OCI-LY3 (cell line): ENCODE results near the gene PRKCE.

Experiments
- H2AFZ ChIP-seq: fragments of 200-600, 300-600 bp; shearing (Covaris generic); 2 replicates; pipeline ENCODE4 v1.6.0; 2014; ENCODE audit warnings: antibody characterized with exemption, low read depth, low read length
- H3K27ac ChIP-seq: fragments of 200-600, 300-600 bp; sonication (generic); 2 replicates; pipeline ENCODE4 v1.5.1; 2014; ENCODE audit warnings: mild to moderate bottlenecking, low read length, moderate library complexity, mixed read lengths
- H3K27me3 ChIP-seq: fragments of 200-600, 300-600 bp; sonication (generic); 2 replicates; pipeline ENCODE4 v1.6.1; 2014; ENCODE audit warnings: low read depth, low read length, mixed read lengths
- H3K36me3 ChIP-seq: fragments of 200-600, 300-600 bp; sonication (generic); replicated peaks from 2 replicates; pipeline ENCODE3; 2014; ENCODE audit warnings: low read depth, low read length, mixed read lengths
- H3K4me1 ChIP-seq: fragments of 300-600, 200-600 bp; sonication (generic); 2 replicates; pipeline ENCODE4 v1.6.1; 2014; ENCODE audit warnings: low read length, mixed read lengths
- H3K4me2 ChIP-seq: fragments of 200-600, 300-600 bp; sonication (generic); 2 replicates; pipeline ENCODE4 v1.6.1; 2014; ENCODE audit warnings: low read length, mixed read lengths
- H3K4me3 ChIP-seq: fragments of 300-600, 200-600 bp; sonication (generic); 2 replicates; pipeline ENCODE4 v1.5.1; 2014; ENCODE audit warnings: antibody characterized with exemption, mild to moderate bottlenecking, low read length, moderate library complexity
- H3K79me2 ChIP-seq: fragments of 300-600, 200-600 bp; shearing (Covaris generic); 2 replicates; pipeline ENCODE4 v1.6.1; 2014; ENCODE audit warnings: mild to moderate bottlenecking, low read length, mixed read lengths
- H3K9ac ChIP-seq: fragments of 300-600, 200-600 bp; shearing (Covaris generic); 2 replicates; pipeline ENCODE4 v1.6.0; 2014; ENCODE audit warnings: mild to moderate bottlenecking, low read length, moderate library complexity
- H3K9me3 ChIP-seq: fragments of 200-600, 300-600 bp; shearing (Covaris generic); 2 replicates; pipeline ENCODE4 v1.6.1; 2014; ENCODE audit warnings: low read length, mixed read lengths; ENCODE audit not compliant: insufficient read depth
- H4K20me1 ChIP-seq: fragments of 200-600, 300-600 bp; sonication (generic); 2 replicates; pipeline ENCODE4 v1.6.1; 2016; ENCODE audit warnings: low read length, mixed read lengths; ENCODE audit not compliant: insufficient read depth
- EZH2phosphoT487 ChIP-seq: fragments of 200-600 bp; shearing (Covaris generic); IDR thresholded peaks from 2 replicates; pipeline ENCODE4 v1.6.1; 2018; ENCODE audit warnings: antibody characterized with exemption, mixed run types, low read depth
- TF ChIP-seq, protein P1 (sequence below): fragments of 200-600, 300-600 bp; sonication (generic); IDR thresholded peaks from 2 replicates; pipeline ENCODE4 v1.5.1; 2014; ENCODE audit warnings: antibody characterized with exemption, low read length, low read depth

PRKCE gene

DNA sequence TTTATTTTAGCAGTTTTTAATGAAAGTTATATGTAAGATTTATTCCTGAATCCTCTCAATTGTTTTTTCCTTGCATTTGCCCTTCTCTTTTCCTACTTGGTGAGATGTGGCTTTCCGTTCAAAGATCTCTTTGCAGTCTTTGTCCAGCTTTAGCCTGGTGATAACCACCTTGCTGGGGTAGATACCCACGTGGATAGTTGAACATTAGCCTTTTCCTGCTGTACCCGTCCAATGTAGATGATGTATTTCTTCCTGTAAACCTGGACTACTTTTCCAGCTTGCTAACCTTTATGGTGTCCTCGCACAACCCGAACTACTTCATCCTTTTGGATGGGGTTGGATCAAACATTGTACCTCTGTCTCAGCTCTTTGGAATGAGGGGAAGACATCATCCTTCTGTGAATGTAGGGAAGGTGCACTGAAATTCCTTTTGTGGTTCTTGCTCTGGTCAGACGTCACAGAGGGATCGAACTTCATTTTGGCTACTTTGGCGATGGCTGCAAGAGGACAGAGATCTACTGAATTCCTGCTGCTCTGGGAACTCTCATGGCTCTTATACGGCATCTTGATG is 352.5 kb downstream of the PRKCE start:
- no peak overlapping the region for H3K4me3 ChIP-seq
- peaks cover 17% of the 10 kb centered on the region for H3K4me1 ChIP-seq
- H2AFZ ChIP-seq: no peak overlapping the region
- H3K36me3 ChIP-seq: no peaks in the 10 kb centered on the region
- no peak overlapping the region for H3K27ac ChIP-seq
- no peak overlapping the region for H3K9ac ChIP-seq
- H3K4me2 ChIP-seq: no peak overlapping the region
- TF ChIP-seq, protein P1, sequence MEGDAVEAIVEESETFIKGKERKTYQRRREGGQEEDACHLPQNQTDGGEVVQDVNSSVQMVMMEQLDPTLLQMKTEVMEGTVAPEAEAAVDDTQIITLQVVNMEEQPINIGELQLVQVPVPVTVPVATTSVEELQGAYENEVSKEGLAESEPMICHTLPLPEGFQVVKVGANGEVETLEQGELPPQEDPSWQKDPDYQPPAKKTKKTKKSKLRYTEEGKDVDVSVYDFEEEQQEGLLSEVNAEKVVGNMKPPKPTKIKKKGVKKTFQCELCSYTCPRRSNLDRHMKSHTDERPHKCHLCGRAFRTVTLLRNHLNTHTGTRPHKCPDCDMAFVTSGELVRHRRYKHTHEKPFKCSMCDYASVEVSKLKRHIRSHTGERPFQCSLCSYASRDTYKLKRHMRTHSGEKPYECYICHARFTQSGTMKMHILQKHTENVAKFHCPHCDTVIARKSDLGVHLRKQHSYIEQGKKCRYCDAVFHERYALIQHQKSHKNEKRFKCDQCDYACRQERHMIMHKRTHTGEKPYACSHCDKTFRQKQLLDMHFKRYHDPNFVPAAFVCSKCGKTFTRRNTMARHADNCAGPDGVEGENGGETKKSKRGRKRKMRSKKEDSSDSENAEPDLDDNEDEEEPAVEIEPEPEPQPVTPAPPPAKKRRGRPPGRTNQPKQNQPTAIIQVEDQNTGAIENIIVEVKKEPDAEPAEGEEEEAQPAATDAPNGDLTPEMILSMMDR: no peak
- TF ChIP-seq EZH2phosphoT487: no peak
- H3K79me2 ChIP-seq: no peaks in the 10 kb centered on the region
- no peaks in the 10 kb centered on the region for H4K20me1 ChIP-seq
- H3K9me3 ChIP-seq: no peaks in the 10 kb centered on the region
- H3K27me3 ChIP-seq: no peaks in the 10 kb centered on the region

GRCh38 chr2:46006473-46007025 is 355.1 kb downstream of the PRKCE start:
- no peak overlapping the region for H3K4me2 ChIP-seq
- H3K27ac ChIP-seq: no peak overlapping the region
- H3K27me3 ChIP-seq: no peaks in the 10 kb centered on the region
- no peak overlapping the region for H2AFZ ChIP-seq
- H3K36me3 ChIP-seq: no peaks in the 10 kb centered on the region
- H3K4me3 ChIP-seq: no peak overlapping the region
- H3K9ac ChIP-seq: no peak overlapping the region
- H4K20me1 ChIP-seq: no peaks in the 10 kb centered on the region
- H3K4me1 ChIP-seq: peaks cover 40% of the 10 kb centered on the region
- no peaks in the 10 kb centered on the region for H3K9me3 ChIP-seq
- no peaks in the 10 kb centered on the region for H3K79me2 ChIP-seq
- TF ChIP-seq, protein P1: no peak
- TF ChIP-seq EZH2phosphoT487: no peak

GRCh38 chr2:46007412-46007811 is 355.9 kb downstream of the PRKCE start:
- H3K79me2 ChIP-seq: no peaks in the 10 kb centered on the region
- no peaks in the 10 kb centered on the region for H3K9me3 ChIP-seq
- TF ChIP-seq, protein P1: no peak
- TF ChIP-seq EZH2phosphoT487: no peak
- H3K36me3 ChIP-seq: no peaks in the 10 kb centered on the region
- H4K20me1 ChIP-seq: no peaks in the 10 kb centered on the region
- H3K4me3 ChIP-seq: no peak overlapping the region
- peaks cover 40% of the 10 kb centered on the region for H3K4me1 ChIP-seq
- no peak overlapping the region for H3K4me2 ChIP-seq
- no peak overlapping the region for H2AFZ ChIP-seq
- H3K27ac ChIP-seq: no peak overlapping the region
- no peaks in the 10 kb centered on the region for H3K27me3 ChIP-seq
- no peak overlapping the region for H3K9ac ChIP-seq

DNA sequence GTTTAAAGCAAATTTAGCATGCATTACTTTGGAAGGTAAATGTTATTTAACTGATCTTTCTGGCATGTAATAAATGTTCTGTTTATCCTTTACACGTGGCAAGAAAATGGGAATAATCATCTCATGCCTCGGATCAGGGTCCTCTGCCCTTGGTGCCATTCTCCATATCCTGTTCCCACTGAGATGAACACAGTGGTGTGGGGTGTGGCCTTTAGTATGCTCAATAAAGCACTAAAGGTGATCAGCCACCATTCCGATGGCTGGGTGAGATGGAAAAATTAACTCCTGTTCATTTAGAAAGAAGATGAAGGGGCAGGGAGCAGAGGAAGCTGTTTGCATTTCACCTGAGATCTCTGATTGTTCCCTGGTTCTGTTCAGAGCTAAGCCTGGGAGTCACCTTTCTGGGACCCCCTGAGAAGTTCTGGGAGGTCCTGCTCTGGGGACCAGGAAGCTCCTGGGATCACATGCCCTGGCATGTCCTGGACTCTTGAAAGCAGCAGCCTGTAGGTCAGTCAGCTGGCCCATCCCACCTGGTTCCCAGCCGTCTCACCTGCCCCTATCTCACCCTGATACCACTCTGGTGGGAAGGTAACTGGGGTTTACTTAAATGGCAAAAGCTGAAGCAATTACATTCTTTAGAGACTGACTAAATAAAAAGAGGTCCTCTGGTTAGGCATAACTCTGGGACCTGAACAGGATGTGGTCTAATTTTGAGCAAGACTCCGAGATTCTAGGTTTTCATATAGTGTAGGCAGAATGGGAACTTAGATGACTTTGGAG is 356.8 kb downstream of the PRKCE start:
- TF ChIP-seq, protein P1: no peak
- TF ChIP-seq EZH2phosphoT487: no peak
- Histone ChIP-seq H3K9me3 (no peaks in the 10 kb centered on the region), H3K9ac (no peak overlapping the region), H3K27me3 (no peaks in the 10 kb centered on the region), H3K4me1 (peaks cover 40% of the 10 kb centered on the region), H4K20me1 (no peaks in the 10 kb centered on the region), H3K4me3 (peak overlapping the region; percentile 20; the same call in 1 of the 2 replicates), H2AFZ (no peak overlapping the region), H3K27ac (no peak overlapping the region), H3K36me3 (no peaks in the 10 kb centered on the region), H3K4me2 (peak overlapping the region; percentile 54), H3K79me2 (no peaks in the 10 kb centered on the region)
